Glutamatergic neuron (in vitro differentiated cells): ENCODE data around the gene TNFSF12. TPM values are rescaled to one million over a fixed set of nuclear protein-coding genes. Genes with fewer than 3 reads are reported as not detected.
A peak's percentile ranks its signal among the peaks of the same experiment; 100 is the strongest.

Source experiments
- DNase-seq: peaks from one replicate; pipeline ENCODE4 v3.0.0; 2022
- H3K27ac Mint-ChIP-seq: one replicate; pipeline ENCODE4 v1.8.0; 2020; ENCODE audit warnings: mild to moderate bottlenecking, mixed read lengths, inconsistent platforms; ENCODE audit not compliant: unreplicated experiment
- H3K27me3 Mint-ChIP-seq: one replicate; pipeline ENCODE4 v1.8.0; 2020; ENCODE audit warnings: mild to moderate bottlenecking, moderate library complexity, mixed read lengths, inconsistent platforms; ENCODE audit not compliant: unreplicated experiment
- H3K36me3 Mint-ChIP-seq: one replicate; pipeline ENCODE4 v1.8.0; 2020; ENCODE audit warnings: mild to moderate bottlenecking, mixed read lengths, inconsistent platforms; ENCODE audit not compliant: unreplicated experiment
- H3K4me1 Mint-ChIP-seq: one replicate; pipeline ENCODE4 v1.8.0; 2020; ENCODE audit warnings: mild to moderate bottlenecking, low read depth, mixed read lengths, inconsistent platforms; ENCODE audit not compliant: unreplicated experiment
- H3K4me3 Mint-ChIP-seq: one replicate; pipeline ENCODE4 v1.8.0; 2020; ENCODE audit warnings: mild to moderate bottlenecking, mixed read lengths, inconsistent platforms; ENCODE audit not compliant: unreplicated experiment
- H3K9me3 Mint-ChIP-seq: one replicate; pipeline ENCODE4 v1.8.0; 2020; ENCODE audit warnings: mild to moderate bottlenecking, moderate library complexity, mixed read lengths, inconsistent platforms; ENCODE audit not compliant: unreplicated experiment
- CTCF ChIP-seq: fragments of 200-600 bp; sonication (generic); IDR thresholded peaks from one replicate; pipeline ENCODE4 v1.5.0; 2021; ENCODE audit not compliant: partially characterized antibody, unreplicated experiment
- total RNA-seq: library from RNA; stranded (reverse); fragmentation: NEBNext Ultra II Directional; extraction: Animal tissue kit (Norgen Biotek cat#: 25700); gene quantifications from one replicate; pipeline ENCODE4 v1.2.1, GENCODE V29; 2021; ENCODE audit not compliant: unreplicated experiment

The TNFSF12 gene
- total RNA-seq, 1 donor from 2014 or later: 0.83 TPM

DNA sequence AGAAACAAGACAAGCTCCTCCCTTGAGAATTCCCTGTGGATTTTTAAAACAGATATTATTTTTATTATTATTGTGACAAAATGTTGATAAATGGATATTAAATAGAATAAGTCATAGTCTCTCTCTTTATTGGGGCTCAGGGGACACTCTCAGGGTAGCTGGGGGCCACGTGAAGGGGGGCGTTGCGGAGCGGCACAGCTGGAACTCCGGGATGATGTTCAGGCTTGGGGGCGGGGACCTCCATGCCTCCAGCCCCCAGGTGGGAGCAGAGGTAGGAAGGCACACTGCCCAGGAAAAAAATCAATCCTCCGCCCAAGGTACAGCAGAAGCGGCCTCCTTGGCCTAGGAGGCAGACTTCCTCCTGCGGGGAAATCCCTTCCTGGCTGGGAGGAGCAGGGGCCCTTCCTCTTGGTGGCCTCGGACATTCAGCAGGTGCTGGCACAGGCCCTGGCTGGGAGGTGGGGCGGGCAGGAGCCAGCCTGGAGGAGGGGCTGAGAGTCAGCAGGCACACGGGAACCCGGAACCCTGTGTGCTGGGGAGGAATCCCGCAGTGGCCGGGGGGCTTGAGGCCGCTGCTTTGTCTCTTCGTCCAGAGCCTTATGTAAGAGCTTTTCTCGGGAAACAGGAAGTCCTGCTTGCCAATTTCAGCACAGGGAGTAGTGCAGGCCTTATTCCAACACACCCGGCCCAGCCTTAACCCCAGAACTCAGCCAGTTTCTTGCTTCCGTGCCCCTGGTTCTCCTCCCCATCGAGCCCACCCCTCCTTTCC, 9.1 kb downstream of the TNFSF12 start:
- H3K4me3 Mint-ChIP-seq: no peak overlapping the region
- peaks cover 17% of the 10 kb centered on the region for H3K9me3 Mint-ChIP-seq

GRCh38 chr17:7558544-7559319, 9.9 kb downstream of the TNFSF12 start, which contains the start of gene TNFSF13:
Gene TNFSF13, plus strand, starts transcription at chr17:7558750. Its CDS starts 290 bp downstream, at chr17:7559040.
- H3K4me1 Mint-ChIP-seq: peaks cover 16% of the 10 kb centered on the region
- no peak for TF ChIP-seq CTCF
- peaks cover 2% of the 10 kb centered on the region for H3K36me3 Mint-ChIP-seq
- peaks cover 10% of the 10 kb centered on the region for H3K27me3 Mint-ChIP-seq
- peaks cover 17% of the 10 kb centered on the region for H3K9me3 Mint-ChIP-seq
- no peak within 1 kb of the TSS for H3K27ac Mint-ChIP-seq
- DNase-seq: no peak
- no peak within 1 kb of the TSS for H3K4me3 Mint-ChIP-seq

More for the DNA sequence above, 9.1 kb downstream of the TNFSF12 start:
- Mint-ChIP-seq H3K36me3 (peaks cover 5% of the 10 kb centered on the region), H3K27ac (no peak overlapping the region), H3K4me1 (peaks cover 16% of the 10 kb centered on the region), H3K27me3 (peaks cover 13% of the 10 kb centered on the region)
- DNase-seq: no peak
- no peak for TF ChIP-seq CTCF

DNA sequence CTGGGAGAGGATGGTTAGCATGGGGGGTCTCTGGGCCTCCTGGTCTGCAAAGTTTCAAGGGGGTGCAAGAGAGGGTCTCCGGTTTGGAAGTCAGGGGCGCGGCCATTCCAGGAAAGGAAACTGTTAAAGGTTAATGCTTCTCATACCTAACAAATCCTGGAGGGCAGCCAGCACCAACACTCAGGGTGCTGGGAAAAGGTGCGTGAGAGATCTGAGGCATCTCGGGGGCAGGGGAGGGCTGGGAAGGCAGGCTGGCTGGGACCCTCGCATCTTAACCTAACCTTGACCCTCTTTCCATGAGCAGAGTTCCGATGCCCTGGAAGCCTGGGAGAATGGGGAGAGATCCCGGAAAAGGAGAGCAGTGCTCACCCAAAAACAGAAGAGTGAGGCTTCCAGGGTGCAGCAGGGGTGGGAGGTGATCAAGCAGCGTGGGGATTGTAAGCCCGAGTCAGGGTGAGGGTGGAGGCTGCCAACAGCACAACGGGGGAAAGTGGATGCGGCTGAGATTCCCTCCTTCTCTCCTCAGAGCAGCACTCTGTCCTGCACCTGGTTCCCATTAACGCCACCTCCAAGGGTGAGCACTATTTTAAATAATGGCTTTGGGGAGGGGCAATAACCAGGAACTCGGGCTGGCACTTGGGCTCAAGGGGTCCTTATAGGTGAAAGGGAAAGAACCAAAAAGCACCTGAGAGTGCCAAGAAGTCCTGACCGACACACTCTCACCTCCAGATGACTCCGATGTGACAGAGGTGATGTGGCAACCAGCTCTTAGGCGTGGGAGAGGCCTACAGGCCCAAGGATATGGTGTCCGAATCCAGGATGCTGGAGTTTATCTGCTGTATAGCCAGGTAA, 10.7 kb downstream of the TNFSF12 start:
- peak overlapping the region; percentile 96 for H3K4me3 Mint-ChIP-seq
- H3K4me1 Mint-ChIP-seq: peaks cover 16% of the 10 kb centered on the region
- no peak overlapping the region for H3K27ac Mint-ChIP-seq
- H3K27me3 Mint-ChIP-seq: peaks cover 9% of the 10 kb centered on the region
- no peak for TF ChIP-seq CTCF
- peaks cover 17% of the 10 kb centered on the region for H3K9me3 Mint-ChIP-seq
- H3K36me3 Mint-ChIP-seq: no peaks in the 10 kb centered on the region
- DNase-seq: no peak

GRCh38 chr17:7560172-7561027, 11.5 kb downstream of the TNFSF12 start:
- peaks cover 12% of the 10 kb centered on the region for H3K4me1 Mint-ChIP-seq
- DNase-seq: peak; percentile 86

More at GRCh38 chr17:7560172-7561027, 11.5 kb downstream of the TNFSF12 start:
- Mint-ChIP-seq H3K27ac (peak overlapping the region; percentile 89), H3K4me3 (peak overlapping the region; percentile 96), H3K9me3 (peaks cover 16% of the 10 kb centered on the region), H3K27me3 (peaks cover 9% of the 10 kb centered on the region), H3K36me3 (no peaks in the 10 kb centered on the region)
- TF ChIP-seq CTCF: peak; percentile 71
